Psoas muscle (tissue), 8 donors: ENCODE results near the gene HEYL. TPM values are rescaled to one million over a fixed set of nuclear protein-coding genes. Genes with fewer than 3 reads are reported as not detected.
A peak's percentile ranks its signal among the peaks of the same experiment; 100 is the strongest.

Experiments
- ATAC-seq, 4 donors: fragments of 200-7000 bp; cut with Tn5 transposase; one replicate each; pipeline ENCODE4 v1.9.1; 2020; ENCODE audit warnings: moderate library complexity in 3 of 4, mild to moderate bottlenecking in 2 of 4
- DNase-seq, 2 donors: peaks; one replicate each; pipeline ENCODE4 v3.0.0-alpha.2; 2020
- H3K27ac ChIP-seq: fragments of 200-600 bp; one replicate; pipeline ENCODE4 v1.8.0; 2022
- H3K27me3 ChIP-seq, 3 donors: fragments of 200-600 bp in 1 of 3; one replicate each; pipeline versions ENCODE4 v1.6.1 to v1.8.0; 2013 to 2022; ENCODE audit warnings: low read length in 2 of 3, mild to moderate bottlenecking in 2 of 3, moderate library complexity in 1 of 3; ENCODE audit not compliant: insufficient read depth in 3 of 3
- H3K36me3 ChIP-seq, 2 donors: fragments of 200-600 bp in 1 of 2; one replicate each; pipeline versions ENCODE4 v1.6.1 to v1.8.0; 2013 to 2022; ENCODE audit warnings: low read depth in 1 of 2, mild to moderate bottlenecking in 1 of 2, moderate library complexity in 1 of 2; ENCODE audit not compliant: insufficient read depth in 1 of 2
- H3K4me1 ChIP-seq: fragments of 200-600 bp; one replicate; pipeline ENCODE4 v1.8.0; 2022
- H3K4me3 ChIP-seq: fragments of 200-600 bp; one replicate; pipeline ENCODE4 v1.8.0; 2022; ENCODE audit warnings: mild to moderate bottlenecking
- H3K9me3 ChIP-seq: fragments of 200-600 bp; one replicate; pipeline ENCODE4 v1.8.0; 2022
- CTCF ChIP-seq: fragments of 200-600 bp; IDR thresholded peaks from one replicate; pipeline ENCODE4 v1.8.0; 2022; ENCODE audit warnings: antibody characterized with exemption
- WGBS, 3 donors: extraction: QIAGEN DNeasy Blood & Tissue Kit; methylation state at CpG; one replicate each; pipeline versions ENCODE4 v1.1.6 to v1.1.7; 2013; 5-methylcytosine and 5-hydroxymethylcytosine counted together
- intact Hi-C, 2 donors: fragments of 100-400 bp; cut with DNase I; formaldehyde crosslinking; loops; one replicate each; pipeline versions ENCODE4 v1.11.0 to v1.14.2; 2022
- polyA plus RNA-seq, 3 donors: library from polyadenylated mRNA; stranded (reverse); fragments of 200-250 nt; gene quantifications; one replicate each; pipeline ENCODE4 v1.2.3, GENCODE V29; 2013
- total RNA-seq, 4 donors: library from RNA; stranded (reverse); fragmentation: NEBNext Ultra II Directional in 2 of 4; extraction: Animal tissue kit (Norgen Biotek cat#: 25700) in 2 of 4; gene quantifications; one replicate each; pipeline versions ENCODE4 v1.2.1 to v1.2.4, GENCODE V29; 2021 to 2023
- donor health status: healthy with polysubstance abuse.
- donor health status: DM: no; HTN: no; CAD: no; lungs with moderate emphysema.
- donor health status: Bipolar disorder and iron deficiency.
- donor health status: healthy.
- donor health status: DM: yes; HTN: yes; CAD: no.
- donor health status: DM: no; HTN: no; CAD: no.
- donor health status: DM: no; HTN: no; CAD: no.
- donor health status: DM: yes; HTN: yes; CAD: no.

The HEYL gene
- total and polyA plus RNA-seq, 7 donors, result 2.1 to 10.0 (median 5.8) TPM

- 74 to 80% (median 79%) methylated on average over 4 of the region's 4 CpGs for WGBS, 3 donors
- intact Hi-C loops, result no loop called here
- H3K9me3 ChIP-seq, result no peaks in the 10 kb centered on the region
- H3K27me3 ChIP-seq, result peaks cover 0 to 13% (median 5%) of the 10 kb centered on the region in 3 donors
- no peak for TF ChIP-seq CTCF
- H3K4me1 ChIP-seq, result peaks cover 12% of the 10 kb centered on the region
- no peaks in the 10 kb centered on the region for H3K36me3 ChIP-seq
- no peak for ATAC-seq
- no peak overlapping the region for H3K4me3 ChIP-seq
- DNase-seq, result no peak
- H3K27ac ChIP-seq, result no peak overlapping the region
Observed at GRCh38 chr1:39680751-39681150, 41.3 kb upstream of the HEYL start.

- 66 to 75% (median 68%) methylated on average over 2 of the region's 2 CpGs for WGBS, 3 donors
- intact Hi-C loops, result no loop called here
- Histone ChIP-seq H3K4me3 (no peak overlapping the region), H3K9me3 (no peaks in the 10 kb centered on the region), H3K27me3 (peaks cover 0 to 8% (median 5%) of the 10 kb centered on the region in 3 donors), H3K27ac (no peak overlapping the region), H3K4me1 (peaks cover 20% of the 10 kb centered on the region), H3K36me3 (no peaks in the 10 kb centered on the region)
- no peak for ATAC-seq
- no peak for TF ChIP-seq CTCF
- DNase-seq, result no peak
Observed at GRCh38 chr1:39679821-39680220, 40.4 kb upstream of the HEYL start.

GRCh38 chr1:39678889-39679288 is 39.4 kb upstream of the HEYL start:
- DNase-seq (no peak), ATAC-seq (no peak)
- Histone ChIP-seq H3K27ac (no peak overlapping the region), H3K4me1 (peaks cover 24% of the 10 kb centered on the region), H3K27me3 (peaks cover 0 to 5% (median 4%) of the 10 kb centered on the region in 3 donors), H3K9me3 (no peaks in the 10 kb centered on the region), H3K36me3 (no peaks in the 10 kb centered on the region), H3K4me3 (no peak overlapping the region)
- WGBS, 3 donors, result 79 to 83% (median 82%) methylated on average over 2 of the region's 2 CpGs
- TF ChIP-seq CTCF, result no peak
- intact Hi-C loops, result no loop called here

- H3K9me3 ChIP-seq, result no peaks in the 10 kb centered on the region
- ATAC-seq (peak in 1 of 4 donors; percentile 21), DNase-seq (no peak)
- H3K27me3 ChIP-seq, result no peaks in the 10 kb centered on the region
- H3K36me3 ChIP-seq, result no peaks in the 10 kb centered on the region
- no peak for TF ChIP-seq CTCF
- H3K4me1 ChIP-seq, result peaks cover 33% of the 10 kb centered on the region
- intact Hi-C loops, result no loop called here
- H3K27ac ChIP-seq, result peak overlapping the region; percentile 52
- WGBS, 3 donors, result 73 to 83% (median 79%) methylated on average over 4 of the region's 4 CpGs
- no peak overlapping the region for H3K4me3 ChIP-seq
Observed at GRCh38 chr1:39677645-39678044, 38.2 kb upstream of the HEYL start.

GRCh38 chr1:39676948-39677548 is 37.6 kb upstream of the HEYL start:
- peaks cover 36% of the 10 kb centered on the region for H3K4me1 ChIP-seq
- H3K4me3 ChIP-seq, result no peak overlapping the region
- DNase-seq (peak in 1 of 2 donors; percentile 84), ATAC-seq (peak; percentile 65 to 90 (median 77))
- no peak for TF ChIP-seq CTCF
- H3K27ac ChIP-seq, result peak overlapping the region; percentile 77
- no peaks in the 10 kb centered on the region for H3K27me3 ChIP-seq
- no peaks in the 10 kb centered on the region for H3K36me3 ChIP-seq
- intact Hi-C loops, result no loop called here
- WGBS, 3 donors, result 55 to 71% (median 60%) methylated on average over 6 of the region's 6 CpGs
- H3K9me3 ChIP-seq, result no peaks in the 10 kb centered on the region
